ENCODE results near the gene PLEKHG3.

GRCh38 chr14:64715628-64716412, 11.6 kb downstream of the PLEKHG3 start:
- TF ChIP-seq TAF1 (IDR thresholded peaks at IDR 0.05; ENCODE audit: low read depth), result no peak
- TF ChIP-seq, protein P1, sequence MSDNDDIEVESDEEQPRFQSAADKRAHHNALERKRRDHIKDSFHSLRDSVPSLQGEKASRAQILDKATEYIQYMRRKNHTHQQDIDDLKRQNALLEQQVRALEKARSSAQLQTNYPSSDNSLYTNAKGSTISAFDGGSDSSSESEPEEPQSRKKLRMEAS (IDR thresholded peaks at IDR 0.05), result no peak
- TF ChIP-seq TCF12 (IDR thresholded peaks at IDR 0.05; ENCODE audit: low read depth), result no peak
